K562 (cell line): ENCODE results near the gene PDCD6IP. TPM values are rescaled to one million over a fixed set of nuclear protein-coding genes. Genes with fewer than 3 reads are reported as not detected.

ENCODE experiments used
- AFF4 ChIP-seq: sonication (generic); formaldehyde crosslinking; IDR thresholded peaks from 2 replicates; pipeline ENCODE4 v1.8.0; 2023; ENCODE audit warnings: mild to moderate bottlenecking, missing genetic modification reagents
- FOSL1 ChIP-seq: fragments of 200-800 bp; sonication (Bioruptor generic); conservative IDR thresholded peaks from 2 replicates; pipeline ENCODE4 v1.6.1; 2016; ENCODE audit warnings: missing genetic modification characterization, missing compliant biosample characterization
- MGA ChIP-seq: fragments of 450-650 bp; IDR thresholded peaks from 2 replicates; pipeline ENCODE4 v1.6.1; 2016; ENCODE audit warnings: mild to moderate bottlenecking, moderate library complexity
- NONO ChIP-seq, 2 experiments: fragments of 200-400 bp in 1 of 2; fragments of 450-650 bp in 1 of 2; formaldehyde crosslinking in 1 of 2; IDR thresholded peaks; 2 replicates each; pipeline ENCODE4 v1.6.1; 2017; ENCODE audit warnings: low read depth in 2 of 2, mild to moderate bottlenecking in 2 of 2, moderate library complexity in 2 of 2, low read length in 1 of 2
- SFPQ ChIP-seq: fragments of 200-400 bp; formaldehyde crosslinking; IDR thresholded peaks from 2 replicates; pipeline ENCODE4 v1.6.1; 2017; ENCODE audit warnings: mild to moderate bottlenecking, low read depth, low read length, moderate library complexity
- ZNF217 ChIP-seq: sonication (generic); formaldehyde crosslinking; IDR thresholded peaks from 2 replicates; pipeline ENCODE4 v1.8.0; 2022; ENCODE audit warnings: mild to moderate bottlenecking, missing genetic modification reagents
- polyA plus RNA-seq, 8 experiments: library from polyadenylated mRNA; depleted of rRNA in 4 of 8; stranded (reverse) in 5 of 8; unstranded in 3 of 8; fragments of >200 nt; fragmentation: Nextera tagmentation in 2 of 8; fragmentation: Illumina TruSeq in 1 of 8; extraction: Ambion mirVana in 2 of 8; extraction: Trizol in 1 of 8; gene quantifications; 2 replicates each; pipeline versions ENCODE4 v1.2.1 to v1.2.3, GENCODE V29; 2011 to 2014; ENCODE audit warnings: inconsistent platforms in 1 of 8, missing spikeins in 1 of 8
- total RNA-seq, 7 experiments: library from RNA; depleted of rRNA in 6 of 7; stranded (reverse); fragments of >200 nt in 6 of 7; fragmentation: Illumina TruSeq in 2 of 7; extraction: Trizol in 2 of 7; gene quantifications; 2 replicates each; pipeline versions ENCODE4 v1.2.1 to v1.2.3, GENCODE V29; 2011 to 2021; ENCODE audit warnings: low replicate concordance in 1 of 7

PDCD6IP gene
- total and polyA plus RNA-seq, 9 of the 15 experiments (the other 6 are each of a cell fraction or from before 2014, with no cell fraction given), result 40.2 to 302 (median 122) TPM

GRCh38 chr3:33792167-33792892, 6.1 kb upstream of the PDCD6IP start (continued):
- TF ChIP-seq MGA (no peak), AFF4 (CRISPR knock-in tag) (no peak; the same call in 1 of the 2 replicates), SFPQ (no peak), FOSL1 (tag) (peak; percentile 70; the same call in 1 of the 2 replicates), NONO (IDR thresholded peaks at IDR 0.05; ENCODE audit: low read depth in 2 of 2, low read length in 1 of 2) (0 out of 4 replicates have a peak, but pooled peaks of 1 of the 2 experiments have one; percentile 3), ZNF217 (CRISPR knock-in tag) (no peak)
